Skeletal muscle tissue (tissue), 4 donors: ENCODE data around the gene MOV10L1. TPM values are rescaled to one million over a fixed set of nuclear protein-coding genes. Genes with fewer than 3 reads are reported as not detected.

Experiments
- H3K27ac ChIP-seq: one replicate; pipeline ENCODE4 v1.7.0; 2013; ENCODE audit warnings: mild to moderate bottlenecking, low read depth, low read length, inconsistent platforms
- H3K27me3 ChIP-seq, 3 donors: one replicate each; pipeline ENCODE4 v1.7.0; 2013; ENCODE audit warnings: low read length in 3 of 3; ENCODE audit not compliant: control insufficient read depth in 3 of 3, insufficient read depth in 3 of 3
- H3K36me3 ChIP-seq, 3 donors: one replicate each; pipeline ENCODE4 v1.7.0; 2013; ENCODE audit warnings: low read length in 3 of 3; ENCODE audit not compliant: control insufficient read depth in 3 of 3, insufficient read depth in 3 of 3
- H3K4me1 ChIP-seq, 3 donors: one replicate each; pipeline ENCODE4 v1.7.0; 2013; ENCODE audit warnings: low read length in 3 of 3, mild to moderate bottlenecking in 3 of 3; ENCODE audit not compliant: control insufficient read depth in 3 of 3, insufficient read depth in 3 of 3
- H3K4me3 ChIP-seq, 3 donors: one replicate each; pipeline ENCODE4 v1.7.0; 2013; ENCODE audit warnings: low read length in 3 of 3
- H3K9ac ChIP-seq, 3 donors: one replicate each; pipeline ENCODE4 v1.7.0; 2013; ENCODE audit warnings: low read length in 3 of 3, mild to moderate bottlenecking in 3 of 3, moderate library complexity in 2 of 3, low read depth in 1 of 3
- H3K9me3 ChIP-seq, 3 donors: one replicate each; pipeline ENCODE4 v1.7.0; 2013; ENCODE audit warnings: low read length in 3 of 3; ENCODE audit not compliant: control insufficient read depth in 3 of 3
- total RNA-seq: library from RNA; depleted of rRNA; stranded (reverse); fragments of >200 nt; gene quantifications from one replicate; pipeline ENCODE4 v1.2.3, GENCODE V29; 2014
- donor health status: Osteomylitis.

MOV10L1 gene
- total RNA-seq, 1 donor from 2014 or later: 2.1 TPM

GRCh38 chr22:50151571-50152537, 62.0 kb downstream of the MOV10L1 start:
- Histone ChIP-seq H3K36me3 (no peaks in the 10 kb centered on the region), H3K4me1 (no peaks in the 10 kb centered on the region), H3K9ac (no peak overlapping the region), H3K9me3 (no peaks in the 10 kb centered on the region), H3K4me3 (no peak overlapping the region), H3K27ac (no peak overlapping the region), H3K27me3 (peaks cover 7 to 27% (median 15%) of the 10 kb centered on the region in 3 donors)

- Histone ChIP-seq H3K4me3 (no peak overlapping the region), H3K27me3 (peaks cover 16 to 35% (median 22%) of the 10 kb centered on the region in 3 donors)
Measured at GRCh38 chr22:50153056-50153755, 63.4 kb downstream of the MOV10L1 start.

GRCh38 chr22:50153756-50154140, 63.9 kb downstream of the MOV10L1 start:
- H3K9ac ChIP-seq: no peak overlapping the region
- no peaks in the 10 kb centered on the region for H3K36me3 ChIP-seq
- no peaks in the 10 kb centered on the region for H3K4me1 ChIP-seq
- no peak overlapping the region for H3K27ac ChIP-seq
- no peak overlapping the region for H3K4me3 ChIP-seq
- no peaks in the 10 kb centered on the region for H3K9me3 ChIP-seq
- peaks cover 22 to 41% (median 27%) of the 10 kb centered on the region in 3 donors for H3K27me3 ChIP-seq

More at GRCh38 chr22:50153056-50153755, 63.4 kb downstream of the MOV10L1 start:
- no peaks in the 10 kb centered on the region for H3K9me3 ChIP-seq
- H3K9ac ChIP-seq: no peak overlapping the region
- H3K4me1 ChIP-seq: no peaks in the 10 kb centered on the region
- H3K27ac ChIP-seq: no peak overlapping the region
- no peaks in the 10 kb centered on the region for H3K36me3 ChIP-seq

GRCh38 chr22:50157709-50158375, 68.0 kb downstream of the MOV10L1 start:
- no peak overlapping the region for H3K27ac ChIP-seq
- H3K27me3 ChIP-seq: peaks cover 23 to 47% (median 41%) of the 10 kb centered on the region in 3 donors
- H3K36me3 ChIP-seq: no peaks in the 10 kb centered on the region
- H3K4me3 ChIP-seq: no peak overlapping the region
- H3K9me3 ChIP-seq: no peaks in the 10 kb centered on the region
- H3K9ac ChIP-seq: no peak overlapping the region
- H3K4me1 ChIP-seq: no peaks in the 10 kb centered on the region

GRCh38 chr22:50160947-50161346, 71.1 kb downstream of the MOV10L1 start:
- H3K27me3 ChIP-seq: peaks cover 23 to 52% (median 38%) of the 10 kb centered on the region in 3 donors
- no peak overlapping the region for H3K4me3 ChIP-seq
- H3K9me3 ChIP-seq: no peaks in the 10 kb centered on the region
- no peak overlapping the region for H3K9ac ChIP-seq
- no peaks in the 10 kb centered on the region for H3K4me1 ChIP-seq
- no peak overlapping the region for H3K27ac ChIP-seq
- H3K36me3 ChIP-seq: no peaks in the 10 kb centered on the region

- no peak overlapping the region for H3K9ac ChIP-seq
- no peaks in the 10 kb centered on the region for H3K36me3 ChIP-seq
- no peaks in the 10 kb centered on the region for H3K4me1 ChIP-seq
- H3K27me3 ChIP-seq: peaks cover 20 to 50% (median 38%) of the 10 kb centered on the region in 3 donors
- H3K4me3 ChIP-seq: no peak overlapping the region
- no peaks in the 10 kb centered on the region for H3K9me3 ChIP-seq
- no peak overlapping the region for H3K27ac ChIP-seq
Measured at GRCh38 chr22:50161508-50162390, 71.9 kb downstream of the MOV10L1 start.

GRCh38 chr22:50162391-50162956, 72.7 kb downstream of the MOV10L1 start:
- Histone ChIP-seq H3K4me1 (no peaks in the 10 kb centered on the region), H3K4me3 (no peak overlapping the region), H3K36me3 (no peaks in the 10 kb centered on the region), H3K27ac (no peak overlapping the region), H3K27me3 (peaks cover 17 to 48% (median 34%) of the 10 kb centered on the region in 3 donors), H3K9me3 (no peaks in the 10 kb centered on the region), H3K9ac (no peak overlapping the region)

GRCh38 chr22:50165436-50166123, 75.8 kb downstream of the MOV10L1 start:
- Histone ChIP-seq H3K27ac (no peak overlapping the region), H3K9ac (no peak overlapping the region), H3K4me1 (no peaks in the 10 kb centered on the region), H3K36me3 (no peaks in the 10 kb centered on the region), H3K4me3 (no peak overlapping the region), H3K9me3 (no peaks in the 10 kb centered on the region), H3K27me3 (peaks cover 11 to 36% (median 28%) of the 10 kb centered on the region in 3 donors)
